WTC11 (cell line): ENCODE data around the gene MCOLN3. TPM values are rescaled to one million over a fixed set of nuclear protein-coding genes. Genes with fewer than 3 reads are reported as not detected.

ENCODE experiments used
- ATAC-seq: fragments of 200-7000 bp; cut with Tn5 transposase; 2 replicates; pipeline ENCODE4 v1.10.0; 2021; ENCODE audit warnings: mild to moderate bottlenecking, moderate library complexity
- CTCF ChIA-PET: fragments of 300-600 bp; sonication (Branson Sonifier 250); formaldehyde crosslinking; loops from one replicate; lab custom pipeline; 2021; ENCODE audit warnings: antibody characterized with exemption; lab: Charles Lee
- POLR2A ChIA-PET: fragments of 350-600 bp; sonication (Branson Sonifier 250); formaldehyde crosslinking; loops from one replicate; lab custom pipeline; 2021; ENCODE audit warnings: antibody characterized with exemption; lab: Charles Lee
- DNase-seq: peaks from one replicate; pipeline ENCODE4 v3.0.0; 2021; ENCODE audit warnings: low spot score
- H3K27ac Mint-ChIP-seq: 2 replicates; pipeline ENCODE4 v1.8.0; 2021; ENCODE audit warnings: mixed read lengths
- H3K27me3 Mint-ChIP-seq: 2 replicates; pipeline ENCODE4 v1.8.0; 2021; ENCODE audit warnings: low read depth, mild to moderate bottlenecking, moderate library complexity, mixed read lengths
- H3K36me3 Mint-ChIP-seq: 2 replicates; pipeline ENCODE4 v1.8.0; 2021; ENCODE audit warnings: mixed read lengths
- H3K4me1 Mint-ChIP-seq: 2 replicates; pipeline ENCODE4 v1.8.0; 2022; ENCODE audit warnings: mixed read lengths
- H3K4me3 Mint-ChIP-seq: 2 replicates; pipeline ENCODE4 v1.8.0; 2021; ENCODE audit warnings: mild to moderate bottlenecking, moderate library complexity, mixed read lengths
- H3K9me3 Mint-ChIP-seq: 2 replicates; pipeline ENCODE4 v1.8.0; 2021; ENCODE audit warnings: mixed read lengths
- JUN ChIP-seq: sonication (generic); formaldehyde crosslinking; IDR thresholded peaks from 2 replicates; pipeline ENCODE4 v1.8.0; 2023; ENCODE audit warnings: mild to moderate bottlenecking, missing genetic modification reagents
- SP1 ChIP-seq: sonication (generic); formaldehyde crosslinking; conservative IDR thresholded peaks from 2 replicates; pipeline ENCODE4 v1.8.1; 2022; ENCODE audit warnings: missing genetic modification reagents
- TEAD4 ChIP-seq: sonication (generic); formaldehyde crosslinking; IDR thresholded peaks from 2 replicates; pipeline ENCODE4 v1.8.0; 2022; ENCODE audit warnings: mild to moderate bottlenecking, missing genetic modification reagents
- ZNF423 ChIP-seq: fragments of 250-450 bp; sonication (Bioruptor Pico); IDR thresholded peaks from 2 replicates; pipeline ENCODE4 v2.1.2; 2022; ENCODE audit warnings: mild to moderate bottlenecking, moderate library complexity
- total RNA-seq: library from RNA; stranded (reverse); gene quantifications from 3 replicates; pipeline ENCODE4 v1.2.3, GENCODE V29; 2021
- TF ChIP-seq, protein P1 (sequence below): fragments of 250-450 bp; sonication (Bioruptor Pico); IDR thresholded peaks from 2 replicates; pipeline ENCODE4 v1.8.0; 2021; ENCODE audit warnings: mild to moderate bottlenecking
- TF ChIP-seq, protein P2 (sequence below): sonication (generic); formaldehyde crosslinking; IDR thresholded peaks from 2 replicates; pipeline ENCODE4 v1.8.0; 2022; ENCODE audit warnings: mild to moderate bottlenecking, missing genetic modification reagents
- TF ChIP-seq, protein P3 (sequence below): sonication (generic); formaldehyde crosslinking; IDR thresholded peaks from 2 replicates; pipeline ENCODE4 v1.8.1; 2023; ENCODE audit warnings: mild to moderate bottlenecking, missing genetic modification reagents
- TF ChIP-seq, protein P4 (sequence below): fragments of 250-450 bp; sonication (Bioruptor Pico); conservative IDR thresholded peaks from 2 replicates; pipeline ENCODE4 v1.9.0; 2021; ENCODE audit warnings: mild to moderate bottlenecking
- TF ChIP-seq, protein P5 (sequence below): sonication (generic); formaldehyde crosslinking; IDR thresholded peaks from 2 replicates; pipeline ENCODE4 v1.8.0; 2023; ENCODE audit warnings: missing genetic modification reagents
- TF ChIP-seq, protein P6 (sequence below): sonication (generic); formaldehyde crosslinking; IDR thresholded peaks from 2 replicates; pipeline ENCODE4 v1.8.1; 2023; ENCODE audit warnings: mild to moderate bottlenecking, missing genetic modification reagents, moderate library complexity
- TF ChIP-seq, protein P7 (sequence below): sonication (generic); formaldehyde crosslinking; IDR thresholded peaks from 2 replicates; pipeline ENCODE4 v1.8.1; 2022; ENCODE audit warnings: mild to moderate bottlenecking, moderate library complexity, missing genetic modification reagents
- TF ChIP-seq, protein P8 (sequence below): sonication (generic); formaldehyde crosslinking; IDR thresholded peaks from 2 replicates; pipeline ENCODE4 v1.8.1; 2023; ENCODE audit warnings: mild to moderate bottlenecking, missing genetic modification reagents, borderline replicate concordance

The MCOLN3 gene
- total RNA-seq, 1 experiment from 2014 or later = 6.4 TPM

DNA sequence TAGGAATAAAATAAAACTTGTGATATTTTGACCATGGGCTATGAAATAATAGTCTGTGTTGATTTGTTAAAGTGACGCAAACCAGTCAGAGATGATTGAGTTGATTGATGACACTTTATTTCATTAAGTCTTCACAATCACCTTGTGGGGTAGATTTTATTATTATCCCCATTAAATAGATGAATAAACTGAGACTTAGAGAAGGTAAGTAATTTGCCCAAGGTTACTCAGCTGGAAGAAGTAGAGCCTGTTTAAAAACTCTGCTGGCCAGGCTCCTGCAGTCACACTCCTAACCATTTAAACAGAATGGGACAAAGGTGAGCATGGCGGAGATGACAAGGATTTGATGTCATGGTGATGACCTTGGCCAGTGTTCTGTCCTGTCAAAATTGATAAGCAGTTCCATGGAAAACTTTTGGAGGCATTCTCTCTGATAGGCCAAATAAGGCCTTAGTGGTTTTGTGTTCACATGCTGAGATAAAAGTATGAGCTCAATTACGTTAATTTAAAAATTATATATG is 22.7 kb upstream of the MCOLN3 start:
- Mint-ChIP-seq H3K36me3 (no peaks in the 10 kb centered on the region), H3K27ac (no peak overlapping the region), H3K9me3 (peaks cover 8% of the 10 kb centered on the region; the same call in 1 of the 2 replicates), H3K4me3 (no peak overlapping the region), H3K27me3 (no peaks in the 10 kb centered on the region), H3K4me1 (peaks cover 8% of the 10 kb centered on the region)
- CTCF ChIA-PET = interaction anchor here (0.9 kb wide), 1 partner anchor 129 kb away, joined by 3 read pairs; no protein-coding TSS in a partner anchor
- no peak for DNase-seq
- no peak for ATAC-seq
- POLR2A ChIA-PET = no interaction called here
- no peak for TF ChIP-seq SP1 (CRISPR knock-in tag)
- TF ChIP-seq, protein P1, sequence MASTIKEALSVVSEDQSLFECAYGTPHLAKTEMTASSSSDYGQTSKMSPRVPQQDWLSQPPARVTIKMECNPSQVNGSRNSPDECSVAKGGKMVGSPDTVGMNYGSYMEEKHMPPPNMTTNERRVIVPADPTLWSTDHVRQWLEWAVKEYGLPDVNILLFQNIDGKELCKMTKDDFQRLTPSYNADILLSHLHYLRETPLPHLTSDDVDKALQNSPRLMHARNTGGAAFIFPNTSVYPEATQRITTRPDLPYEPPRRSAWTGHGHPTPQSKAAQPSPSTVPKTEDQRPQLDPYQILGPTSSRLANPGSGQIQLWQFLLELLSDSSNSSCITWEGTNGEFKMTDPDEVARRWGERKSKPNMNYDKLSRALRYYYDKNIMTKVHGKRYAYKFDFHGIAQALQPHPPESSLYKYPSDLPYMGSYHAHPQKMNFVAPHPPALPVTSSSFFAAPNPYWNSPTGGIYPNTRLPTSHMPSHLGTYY = no peak
- TF ChIP-seq, protein P2, sequence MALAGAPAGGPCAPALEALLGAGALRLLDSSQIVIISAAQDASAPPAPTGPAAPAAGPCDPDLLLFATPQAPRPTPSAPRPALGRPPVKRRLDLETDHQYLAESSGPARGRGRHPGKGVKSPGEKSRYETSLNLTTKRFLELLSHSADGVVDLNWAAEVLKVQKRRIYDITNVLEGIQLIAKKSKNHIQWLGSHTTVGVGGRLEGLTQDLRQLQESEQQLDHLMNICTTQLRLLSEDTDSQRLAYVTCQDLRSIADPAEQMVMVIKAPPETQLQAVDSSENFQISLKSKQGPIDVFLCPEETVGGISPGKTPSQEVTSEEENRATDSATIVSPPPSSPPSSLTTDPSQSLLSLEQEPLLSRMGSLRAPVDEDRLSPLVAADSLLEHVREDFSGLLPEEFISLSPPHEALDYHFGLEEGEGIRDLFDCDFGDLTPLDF (CRISPR knock-in tag) = no peak
- TF ChIP-seq ZNF423 (CRISPR knock-in tag) = no peak
- TF ChIP-seq TEAD4 (CRISPR knock-in tag) = no peak
- TF ChIP-seq, protein P3, sequence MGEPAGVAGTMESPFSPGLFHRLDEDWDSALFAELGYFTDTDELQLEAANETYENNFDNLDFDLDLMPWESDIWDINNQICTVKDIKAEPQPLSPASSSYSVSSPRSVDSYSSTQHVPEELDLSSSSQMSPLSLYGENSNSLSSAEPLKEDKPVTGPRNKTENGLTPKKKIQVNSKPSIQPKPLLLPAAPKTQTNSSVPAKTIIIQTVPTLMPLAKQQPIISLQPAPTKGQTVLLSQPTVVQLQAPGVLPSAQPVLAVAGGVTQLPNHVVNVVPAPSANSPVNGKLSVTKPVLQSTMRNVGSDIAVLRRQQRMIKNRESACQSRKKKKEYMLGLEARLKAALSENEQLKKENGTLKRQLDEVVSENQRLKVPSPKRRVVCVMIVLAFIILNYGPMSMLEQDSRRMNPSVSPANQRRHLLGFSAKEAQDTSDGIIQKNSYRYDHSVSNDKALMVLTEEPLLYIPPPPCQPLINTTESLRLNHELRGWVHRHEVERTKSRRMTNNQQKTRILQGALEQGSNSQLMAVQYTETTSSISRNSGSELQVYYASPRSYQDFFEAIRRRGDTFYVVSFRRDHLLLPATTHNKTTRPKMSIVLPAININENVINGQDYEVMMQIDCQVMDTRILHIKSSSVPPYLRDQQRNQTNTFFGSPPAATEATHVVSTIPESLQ = no peak
- TF ChIP-seq JUN (CRISPR knock-in tag) = no peak
- TF ChIP-seq, protein P4, sequence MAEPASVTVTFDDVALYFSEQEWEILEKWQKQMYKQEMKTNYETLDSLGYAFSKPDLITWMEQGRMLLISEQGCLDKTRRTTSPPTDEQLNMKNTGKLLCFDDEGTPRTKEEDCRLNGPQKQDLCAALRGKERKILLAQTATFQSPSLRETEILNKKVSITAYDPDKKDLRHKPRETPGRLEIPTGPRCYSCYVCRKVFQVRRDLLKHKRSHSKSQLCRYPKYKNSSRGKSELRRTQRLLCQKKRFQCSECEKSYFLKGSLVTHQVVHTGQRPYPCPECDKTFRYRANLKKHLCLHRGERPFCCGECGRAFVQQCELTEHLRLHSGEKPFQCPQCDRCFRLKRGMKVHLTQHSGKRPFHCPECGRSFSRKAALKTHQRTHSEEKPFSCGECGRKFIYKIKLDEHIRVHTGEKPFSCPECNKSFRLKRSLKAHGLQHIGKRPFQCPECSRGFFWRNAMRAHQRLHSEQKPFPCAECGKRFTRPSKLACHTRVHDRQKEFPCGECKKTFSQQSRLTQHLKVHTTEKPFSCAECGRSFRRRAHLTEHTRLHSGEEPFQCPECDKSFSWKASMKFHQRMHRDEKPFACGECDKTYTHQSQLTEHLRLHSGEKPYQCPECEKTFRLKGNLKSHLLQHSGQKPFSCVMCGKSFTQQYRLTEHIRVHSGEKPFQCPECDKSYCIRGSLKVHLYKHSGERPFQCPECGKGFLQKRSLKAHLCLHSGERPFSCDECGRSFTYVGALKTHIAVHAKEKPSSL (CRISPR knock-in tag) = no peak
- TF ChIP-seq, protein P5, sequence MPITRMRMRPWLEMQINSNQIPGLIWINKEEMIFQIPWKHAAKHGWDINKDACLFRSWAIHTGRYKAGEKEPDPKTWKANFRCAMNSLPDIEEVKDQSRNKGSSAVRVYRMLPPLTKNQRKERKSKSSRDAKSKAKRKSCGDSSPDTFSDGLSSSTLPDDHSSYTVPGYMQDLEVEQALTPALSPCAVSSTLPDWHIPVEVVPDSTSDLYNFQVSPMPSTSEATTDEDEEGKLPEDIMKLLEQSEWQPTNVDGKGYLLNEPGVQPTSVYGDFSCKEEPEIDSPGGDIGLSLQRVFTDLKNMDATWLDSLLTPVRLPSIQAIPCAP (CRISPR knock-in tag) = no peak
- TF ChIP-seq, protein P6, sequence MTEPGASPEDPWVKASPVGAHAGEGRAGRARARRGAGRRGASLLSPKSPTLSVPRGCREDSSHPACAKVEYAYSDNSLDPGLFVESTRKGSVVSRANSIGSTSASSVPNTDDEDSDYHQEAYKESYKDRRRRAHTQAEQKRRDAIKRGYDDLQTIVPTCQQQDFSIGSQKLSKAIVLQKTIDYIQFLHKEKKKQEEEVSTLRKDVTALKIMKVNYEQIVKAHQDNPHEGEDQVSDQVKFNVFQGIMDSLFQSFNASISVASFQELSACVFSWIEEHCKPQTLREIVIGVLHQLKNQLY (CRISPR knock-in tag) = no peak
- TF ChIP-seq, protein P7, sequence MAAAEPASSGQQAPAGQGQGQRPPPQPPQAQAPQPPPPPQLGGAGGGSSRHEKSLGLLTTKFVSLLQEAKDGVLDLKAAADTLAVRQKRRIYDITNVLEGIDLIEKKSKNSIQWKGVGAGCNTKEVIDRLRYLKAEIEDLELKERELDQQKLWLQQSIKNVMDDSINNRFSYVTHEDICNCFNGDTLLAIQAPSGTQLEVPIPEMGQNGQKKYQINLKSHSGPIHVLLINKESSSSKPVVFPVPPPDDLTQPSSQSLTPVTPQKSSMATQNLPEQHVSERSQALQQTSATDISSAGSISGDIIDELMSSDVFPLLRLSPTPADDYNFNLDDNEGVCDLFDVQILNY = no peak
- TF ChIP-seq, protein P8, sequence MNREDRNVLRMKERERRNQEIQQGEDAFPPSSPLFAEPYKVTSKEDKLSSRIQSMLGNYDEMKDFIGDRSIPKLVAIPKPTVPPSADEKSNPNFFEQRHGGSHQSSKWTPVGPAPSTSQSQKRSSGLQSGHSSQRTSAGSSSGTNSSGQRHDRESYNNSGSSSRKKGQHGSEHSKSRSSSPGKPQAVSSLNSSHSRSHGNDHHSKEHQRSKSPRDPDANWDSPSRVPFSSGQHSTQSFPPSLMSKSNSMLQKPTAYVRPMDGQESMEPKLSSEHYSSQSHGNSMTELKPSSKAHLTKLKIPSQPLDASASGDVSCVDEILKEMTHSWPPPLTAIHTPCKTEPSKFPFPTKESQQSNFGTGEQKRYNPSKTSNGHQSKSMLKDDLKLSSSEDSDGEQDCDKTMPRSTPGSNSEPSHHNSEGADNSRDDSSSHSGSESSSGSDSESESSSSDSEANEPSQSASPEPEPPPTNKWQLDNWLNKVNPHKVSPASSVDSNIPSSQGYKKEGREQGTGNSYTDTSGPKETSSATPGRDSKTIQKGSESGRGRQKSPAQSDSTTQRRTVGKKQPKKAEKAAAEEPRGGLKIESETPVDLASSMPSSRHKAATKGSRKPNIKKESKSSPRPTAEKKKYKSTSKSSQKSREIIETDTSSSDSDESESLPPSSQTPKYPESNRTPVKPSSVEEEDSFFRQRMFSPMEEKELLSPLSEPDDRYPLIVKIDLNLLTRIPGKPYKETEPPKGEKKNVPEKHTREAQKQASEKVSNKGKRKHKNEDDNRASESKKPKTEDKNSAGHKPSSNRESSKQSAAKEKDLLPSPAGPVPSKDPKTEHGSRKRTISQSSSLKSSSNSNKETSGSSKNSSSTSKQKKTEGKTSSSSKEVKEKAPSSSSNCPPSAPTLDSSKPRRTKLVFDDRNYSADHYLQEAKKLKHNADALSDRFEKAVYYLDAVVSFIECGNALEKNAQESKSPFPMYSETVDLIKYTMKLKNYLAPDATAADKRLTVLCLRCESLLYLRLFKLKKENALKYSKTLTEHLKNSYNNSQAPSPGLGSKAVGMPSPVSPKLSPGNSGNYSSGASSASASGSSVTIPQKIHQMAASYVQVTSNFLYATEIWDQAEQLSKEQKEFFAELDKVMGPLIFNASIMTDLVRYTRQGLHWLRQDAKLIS (CRISPR knock-in tag) = no peak
